Right lobe of liver (tissue), 6 donors: ENCODE results near the gene NUAK1. TPM values are rescaled to one million over a fixed set of nuclear protein-coding genes. Genes with fewer than 3 reads are reported as not detected.

Experiments
- ATAC-seq, 4 donors: fragments of 200-7000 bp; cut with Tn5 transposase; one replicate each; pipeline ENCODE4 v1.9.1; 2020; ENCODE audit warnings: mild to moderate bottlenecking in 4 of 4, moderate library complexity in 4 of 4
- DNase-seq, 3 donors: peaks; one replicate each; pipeline ENCODE4 v3.0.0-alpha.2; 2020
- H3K27ac ChIP-seq, 3 donors: fragments of 200-600 bp; one replicate each; pipeline ENCODE4 v1.8.0; 2022
- H3K27me3 ChIP-seq, 2 donors: fragments of 200-600 bp; one replicate each; pipeline ENCODE4 v1.8.0; 2022
- H3K36me3 ChIP-seq, 4 donors: fragments of 200-600 bp; sonication (generic) in 1 of 4; one replicate each; pipeline versions ENCODE4 v1.5.1 to v1.8.0; 2017 to 2022; ENCODE audit warnings: control low read depth in 1 of 4
- H3K4me1 ChIP-seq, 4 donors: fragments of 200-600 bp; sonication (generic) in 1 of 4; one replicate each; pipeline versions ENCODE4 v1.5.1 to v1.8.0; 2017 to 2022; ENCODE audit warnings: control low read depth in 1 of 4
- H3K4me3 ChIP-seq, 3 donors: fragments of 200-600 bp; one replicate each; pipeline ENCODE4 v1.8.0; 2022
- H3K9me3 ChIP-seq, 4 donors: fragments of 200-600 bp; sonication (generic) in 1 of 4; one replicate each; pipeline versions ENCODE4 v1.5.1 to v1.8.0; 2017 to 2022; ENCODE audit warnings: control low read depth in 1 of 4
- CTCF ChIP-seq, 4 donors: fragments of 200-600 bp in 3 of 4; fragments of 450-650 bp in 1 of 4; IDR thresholded peaks; one replicate each; pipeline versions ENCODE4 v1.5.1 to v1.8.0; 2016 to 2022; ENCODE audit warnings: antibody characterized with exemption in 4 of 4, mild to moderate bottlenecking in 2 of 4
- POLR2A ChIP-seq: fragments of 450-650 bp; IDR thresholded peaks from one replicate; pipeline ENCODE4 v1.6.1; 2017; ENCODE audit warnings: antibody characterized with exemption, mild to moderate bottlenecking
- WGBS: methylation state at CpG from one replicate; pipeline ENCODE4 v1.1.6; 2018; ENCODE audit warnings: low coverage, low lambda C conversion rate; ENCODE audit not compliant: insufficient coverage; ENCODE audit errors: missing lambda C conversion rate; 5-methylcytosine and 5-hydroxymethylcytosine counted together
- intact Hi-C, 2 donors: fragments of 100-400 bp; cut with DNase I; formaldehyde crosslinking; loops; one replicate each; pipeline versions ENCODE4 v1.11.2 to v1.14.1; 2022
- long read RNA-seq: library from polyadenylated mRNA; unstranded; transcript quantifications from one replicate; pipeline ENCODE4 v2.0.0, GENCODE V29; 2019
- total RNA-seq, 6 experiments: library from RNA; depleted of rRNA in 2 of 6; stranded (reverse); fragments of >200 nt in 2 of 6; fragmentation: NEBNext Ultra II Directional in 3 of 6; extraction: Animal tissue kit (Norgen Biotek cat#: 25700) in 3 of 6; gene quantifications; one replicate each; pipeline versions ENCODE4 v1.1.0 to v1.2.4, GENCODE V29; 2016 to 2023
- donor health status: DM: no; HTN: yes; CAD: no.
- donor health status: DM: no; HTN: no; CAD: no.
- donor health status: DM: no; HTN: no; CAD: no.
- donor health status: DM: no; HTN: yes; CAD: no.
- donor health status: DM: no; HTN: yes; CAD: no.

Gene NUAK1
- 10 to 100 TPM in 1 of 6 experiments, 1 to 10 TPM in 5; 2.0 to 11.0 (median 3.5) TPM for total RNA-seq
- long read RNA-seq = 0 reads

- Histone ChIP-seq H3K27me3 (no peaks in the 10 kb centered on the region), H3K9me3 (no peaks in the 10 kb centered on the region), H3K4me3 (peak within 1 kb of the TSS; percentile 79 to 89 (median 85)), H3K36me3 (no peaks in the 10 kb centered on the region), H3K4me1 (peaks cover 0 to 36% (median 16%) of the 10 kb centered on the region in 4 donors), H3K27ac (peak within 1 kb of the TSS; percentile 98 to 100 (median 98))
- intact Hi-C loops = loop anchor here (5.0 to 10.0 kb wide), 3 partner anchors 104 to 717 kb away; no protein-coding TSS in a partner anchor
- no CpG with 5 or more reads among the region's 106 CpGs for WGBS
- DNase-seq (peak; percentile 82 to 88 (median 85)), ATAC-seq (peak; percentile 69 to 91 (median 81))
- TF ChIP-seq POLR2A = no peak
- TF ChIP-seq CTCF (IDR thresholded peaks at IDR 0.05) = peak in 2 of 4 donors; percentile 5 to 10
Observed at GRCh38 chr12:106138633-106139421, at the start of gene NUAK1. NUAK1 (minus strand) TSS chr12:106138954; CDS start chr12:106138653, 301 bp downstream.

- WGBS = 61% methylated on average over 4 of the region's 10 CpGs
- ATAC-seq (peak in 1 of 4 donors; percentile 23), DNase-seq (no peak)
- Histone ChIP-seq H3K27ac (no peak overlapping the region), H3K4me1 (no peaks in the 10 kb centered on the region), H3K9me3 (no peaks in the 10 kb centered on the region), H3K4me3 (no peak overlapping the region), H3K36me3 (no peaks in the 10 kb centered on the region), H3K27me3 (no peaks in the 10 kb centered on the region)
- intact Hi-C loops = no loop called here
- no peak for TF ChIP-seq CTCF (IDR thresholded peaks at IDR 0.05)
- TF ChIP-seq POLR2A = no peak
Observed at GRCh38 chr12:106188256-106188655, 49.5 kb upstream of the NUAK1 start.

GRCh38 chr12:106187842-106188241, 49.1 kb upstream of the NUAK1 start:
- whole genome bisulfite sequencing = 91% methylated on average over 1 of the region's 1 CpG
- DNase-seq = no peak
- Histone ChIP-seq H3K27ac (no peak overlapping the region), H3K4me3 (no peak overlapping the region), H3K9me3 (no peaks in the 10 kb centered on the region), H3K4me1 (no peaks in the 10 kb centered on the region), H3K36me3 (no peaks in the 10 kb centered on the region), H3K27me3 (no peaks in the 10 kb centered on the region)
- ATAC-seq = no peak
- TF ChIP-seq POLR2A = no peak
- TF ChIP-seq CTCF (IDR thresholded peaks at IDR 0.05) = no peak
- intact Hi-C loops = no loop called here

- ATAC-seq (no peak), DNase-seq (no peak)
- TF ChIP-seq POLR2A (no peak), CTCF (IDR thresholded peaks at IDR 0.05) (no peak)
- H3K27ac ChIP-seq = no peak overlapping the region
- H3K27me3 ChIP-seq = no peaks in the 10 kb centered on the region
- H3K36me3 ChIP-seq = no peaks in the 10 kb centered on the region
- H3K9me3 ChIP-seq = no peaks in the 10 kb centered on the region
- H3K4me3 ChIP-seq = no peak overlapping the region
- H3K4me1 ChIP-seq = no peaks in the 10 kb centered on the region
- WGBS = 46% methylated on average over 6 of the region's 6 CpGs
- intact Hi-C loops = no loop called here
Observed at GRCh38 chr12:106187155-106187789, 48.5 kb upstream of the NUAK1 start.
